PC-3 (cell line): ENCODE measurements around the gene ZC3HAV1.

Experiments
- EZH2 ChIP-seq: fragments of 300-600 bp; sonication (generic); IDR thresholded peaks from one replicate; pipeline ENCODE4 v1.6.1; 2017; ENCODE audit warnings: antibody characterized with exemption, mild to moderate bottlenecking, low read length; ENCODE audit not compliant: unreplicated experiment
- EZH2phosphoT487 ChIP-seq: fragments of 300-600 bp; sonication (generic); IDR thresholded peaks from 2 replicates; pipeline ENCODE4 v1.6.1; 2018; ENCODE audit warnings: mild to moderate bottlenecking, antibody characterized with exemption, low read length, borderline replicate concordance
- TF ChIP-seq, protein P1 (sequence below): fragments of 300-600 bp; sonication (generic); conservative IDR thresholded peaks from 2 replicates; pipeline ENCODE4 v1.5.1; 2017; ENCODE audit warnings: antibody characterized with exemption, low read depth, mild to moderate bottlenecking, low read length

GRCh38 chr7:139043823-139044812 is 65.4 kb downstream of the ZC3HAV1 start:
- TF ChIP-seq, protein P1, sequence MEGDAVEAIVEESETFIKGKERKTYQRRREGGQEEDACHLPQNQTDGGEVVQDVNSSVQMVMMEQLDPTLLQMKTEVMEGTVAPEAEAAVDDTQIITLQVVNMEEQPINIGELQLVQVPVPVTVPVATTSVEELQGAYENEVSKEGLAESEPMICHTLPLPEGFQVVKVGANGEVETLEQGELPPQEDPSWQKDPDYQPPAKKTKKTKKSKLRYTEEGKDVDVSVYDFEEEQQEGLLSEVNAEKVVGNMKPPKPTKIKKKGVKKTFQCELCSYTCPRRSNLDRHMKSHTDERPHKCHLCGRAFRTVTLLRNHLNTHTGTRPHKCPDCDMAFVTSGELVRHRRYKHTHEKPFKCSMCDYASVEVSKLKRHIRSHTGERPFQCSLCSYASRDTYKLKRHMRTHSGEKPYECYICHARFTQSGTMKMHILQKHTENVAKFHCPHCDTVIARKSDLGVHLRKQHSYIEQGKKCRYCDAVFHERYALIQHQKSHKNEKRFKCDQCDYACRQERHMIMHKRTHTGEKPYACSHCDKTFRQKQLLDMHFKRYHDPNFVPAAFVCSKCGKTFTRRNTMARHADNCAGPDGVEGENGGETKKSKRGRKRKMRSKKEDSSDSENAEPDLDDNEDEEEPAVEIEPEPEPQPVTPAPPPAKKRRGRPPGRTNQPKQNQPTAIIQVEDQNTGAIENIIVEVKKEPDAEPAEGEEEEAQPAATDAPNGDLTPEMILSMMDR: no peak
- TF ChIP-seq EZH2 (no peak), EZH2phosphoT487 (no peak)
